HUES64 (cell line): Measurements from ENCODE around the gene DRC3.

Source experiments
- H3K27ac ChIP-seq: 2 replicates; pipeline ENCODE4 v1.7.0; 2013; ENCODE audit warnings: low read depth, low read length, inconsistent platforms
- H3K27me3 ChIP-seq: 2 replicates; pipeline ENCODE4 v1.6.1; 2013; ENCODE audit warnings: mild to moderate bottlenecking, low read length; ENCODE audit not compliant: insufficient read depth
- H3K36me3 ChIP-seq: 2 replicates; pipeline ENCODE4 v1.6.1; 2013; ENCODE audit warnings: mild to moderate bottlenecking, low read length; ENCODE audit not compliant: insufficient read depth
- H3K4me1 ChIP-seq: 2 replicates; pipeline ENCODE4 v1.6.1; 2013; ENCODE audit warnings: mild to moderate bottlenecking, low read length, moderate library complexity; ENCODE audit not compliant: insufficient read depth
- H3K4me3 ChIP-seq: 2 replicates; pipeline ENCODE4 v1.5.1; 2013; ENCODE audit warnings: mild to moderate bottlenecking, low read length, moderate library complexity
- H3K9ac ChIP-seq: 2 replicates; pipeline ENCODE4 v1.6.1; 2013; ENCODE audit warnings: mild to moderate bottlenecking, low read depth, low read length
- H3K9me3 ChIP-seq: 2 replicates; pipeline ENCODE4 v1.6.1; 2013; ENCODE audit warnings: low read depth, low read length; ENCODE audit not compliant: insufficient read depth
- WGBS: fragments of 150-250, 120-280 bp; methylation state at CpG from one replicate; pipeline ENCODE4 v1.1.7; 2013; ENCODE audit warnings: missing lambda C conversion rate; 5-methylcytosine and 5-hydroxymethylcytosine counted together

Gene DRC3

GRCh38 chr17:17998934-17999333, 26.3 kb downstream of the DRC3 start:
- Histone ChIP-seq H3K9ac (no peak overlapping the region), H3K4me3 (no peak overlapping the region), H3K27ac (no peak overlapping the region), H3K36me3 (no peaks in the 10 kb centered on the region), H3K9me3 (no peaks in the 10 kb centered on the region), H3K4me1 (peaks cover 2% of the 10 kb centered on the region; the same call in 1 of the 2 replicates), H3K27me3 (no peaks in the 10 kb centered on the region)
- WGBS = 93% methylated on average over 8 of the region's 8 CpGs

GRCh38 chr17:17999364-18000029, 26.8 kb downstream of the DRC3 start:
- no peak overlapping the region for H3K4me3 ChIP-seq
- H3K9ac ChIP-seq = no peak overlapping the region
- H3K27me3 ChIP-seq = no peaks in the 10 kb centered on the region
- 92% methylated on average over 9 of the region's 9 CpGs for WGBS
- H3K9me3 ChIP-seq = no peaks in the 10 kb centered on the region
- H3K36me3 ChIP-seq = no peaks in the 10 kb centered on the region
- peaks cover under 1% of the 10 kb centered on the region; the same call in 1 of the 2 replicates for H3K4me1 ChIP-seq
- H3K27ac ChIP-seq = no peak overlapping the region

GRCh38 chr17:18000030-18000408, 27.4 kb downstream of the DRC3 start:
- no peak overlapping the region for H3K27ac ChIP-seq
- no peaks in the 10 kb centered on the region for H3K36me3 ChIP-seq
- H3K4me1 ChIP-seq = no peaks in the 10 kb centered on the region
- 82% methylated on average over 8 of the region's 8 CpGs for WGBS
- H3K4me3 ChIP-seq = no peak overlapping the region
- no peaks in the 10 kb centered on the region for H3K9me3 ChIP-seq
- no peak overlapping the region for H3K9ac ChIP-seq
- no peaks in the 10 kb centered on the region for H3K27me3 ChIP-seq

GRCh38 chr17:18002171-18002570, 29.5 kb downstream of the DRC3 start:
- Histone ChIP-seq H3K4me3 (no peak overlapping the region), H3K27ac (no peak overlapping the region), H3K27me3 (no peaks in the 10 kb centered on the region), H3K9ac (no peak overlapping the region), H3K9me3 (no peaks in the 10 kb centered on the region), H3K4me1 (no peaks in the 10 kb centered on the region), H3K36me3 (no peaks in the 10 kb centered on the region)
- WGBS = 83% methylated on average over 2 of the region's 2 CpGs

- no peaks in the 10 kb centered on the region for H3K9me3 ChIP-seq
- H3K9ac ChIP-seq = no peak overlapping the region
- no peak overlapping the region for H3K27ac ChIP-seq
- WGBS = 94% methylated on average over 9 of the region's 9 CpGs
- no peaks in the 10 kb centered on the region for H3K36me3 ChIP-seq
- no peaks in the 10 kb centered on the region for H3K27me3 ChIP-seq
- H3K4me3 ChIP-seq = no peak overlapping the region
- H3K4me1 ChIP-seq = no peaks in the 10 kb centered on the region
Measured at GRCh38 chr17:18004345-18004744, 31.7 kb downstream of the DRC3 start.

GRCh38 chr17:18004884-18005305, 32.2 kb downstream of the DRC3 start:
- Histone ChIP-seq H3K36me3 (no peaks in the 10 kb centered on the region), H3K27me3 (no peaks in the 10 kb centered on the region), H3K9ac (no peak overlapping the region), H3K9me3 (no peaks in the 10 kb centered on the region), H3K27ac (no peak overlapping the region), H3K4me3 (no peak overlapping the region), H3K4me1 (no peaks in the 10 kb centered on the region)
- 86% methylated on average over 9 of the region's 9 CpGs for WGBS

- Histone ChIP-seq H3K27ac (no peak overlapping the region), H3K27me3 (no peaks in the 10 kb centered on the region), H3K4me3 (no peak overlapping the region), H3K9ac (no peak overlapping the region), H3K36me3 (no peaks in the 10 kb centered on the region), H3K4me1 (no peaks in the 10 kb centered on the region), H3K9me3 (no peaks in the 10 kb centered on the region)
- 89% methylated on average over 3 of the region's 3 CpGs for WGBS
Measured at GRCh38 chr17:18005496-18005895, 32.8 kb downstream of the DRC3 start.

- no peak overlapping the region for H3K27ac ChIP-seq
- H3K27me3 ChIP-seq = no peaks in the 10 kb centered on the region
- no peaks in the 10 kb centered on the region for H3K4me1 ChIP-seq
- H3K36me3 ChIP-seq = no peaks in the 10 kb centered on the region
- H3K9ac ChIP-seq = no peak overlapping the region
- no peak overlapping the region for H3K4me3 ChIP-seq
- WGBS = 82% methylated on average over 26 of the region's 31 CpGs
- H3K9me3 ChIP-seq = no peaks in the 10 kb centered on the region
Measured at GRCh38 chr17:18006495-18007239, 34.0 kb downstream of the DRC3 start.

GRCh38 chr17:18008496-18009268, 36.0 kb downstream of the DRC3 start:
- no peak overlapping the region for H3K9ac ChIP-seq
- H3K27me3 ChIP-seq = no peaks in the 10 kb centered on the region
- no peaks in the 10 kb centered on the region for H3K4me1 ChIP-seq
- no peaks in the 10 kb centered on the region for H3K9me3 ChIP-seq
- no peaks in the 10 kb centered on the region for H3K36me3 ChIP-seq
- no peak overlapping the region for H3K4me3 ChIP-seq
- no peak overlapping the region for H3K27ac ChIP-seq
- WGBS = 95% methylated on average over 4 of the region's 5 CpGs

GRCh38 chr17:18009609-18010420, 37.2 kb downstream of the DRC3 start:
- Histone ChIP-seq H3K4me1 (no peaks in the 10 kb centered on the region), H3K27me3 (no peaks in the 10 kb centered on the region), H3K9me3 (no peaks in the 10 kb centered on the region), H3K9ac (no peak overlapping the region), H3K36me3 (no peaks in the 10 kb centered on the region), H3K27ac (no peak overlapping the region), H3K4me3 (no peak overlapping the region)
- 83% methylated on average over 8 of the region's 8 CpGs for WGBS
